Fibroblast of lung (primary cell): ENCODE data around the gene FPR1.

Source experiments
- CTCF ChIP-seq, 2 donors: IDR thresholded peaks in 1 of 2; conservative IDR thresholded peaks in 1 of 2; 1 replicate in 1 of 2; 2 replicates in 1 of 2; pipeline ENCODE4 v1.5.1; 2011 to 2012; ENCODE audit warnings: low read length in 2 of 2, control low read depth in 1 of 2, inconsistent platforms in 1 of 2, low read depth in 1 of 2, mild to moderate bottlenecking in 1 of 2
- EZH2 ChIP-seq: IDR thresholded peaks from 2 replicates; pipeline ENCODE4 v1.5.1; 2012; ENCODE audit warnings: low read length, control low read depth, mild to moderate bottlenecking; ENCODE audit errors: missing control alignments

- TF ChIP-seq CTCF (conservative IDR thresholded peaks at IDR 0.05 in 1 of 2, IDR thresholded peaks at IDR 0.05 in 1 of 2; ENCODE audit: low read depth in 1 of 2, low read length in 2 of 2): no peak
- no peak for TF ChIP-seq EZH2
Measured at GRCh38 chr19:51746731-51747130, 4.9 kb downstream of the FPR1 start.
